Measurements from ENCODE around the gene ESYT2.

ESYT2 gene

DNA sequence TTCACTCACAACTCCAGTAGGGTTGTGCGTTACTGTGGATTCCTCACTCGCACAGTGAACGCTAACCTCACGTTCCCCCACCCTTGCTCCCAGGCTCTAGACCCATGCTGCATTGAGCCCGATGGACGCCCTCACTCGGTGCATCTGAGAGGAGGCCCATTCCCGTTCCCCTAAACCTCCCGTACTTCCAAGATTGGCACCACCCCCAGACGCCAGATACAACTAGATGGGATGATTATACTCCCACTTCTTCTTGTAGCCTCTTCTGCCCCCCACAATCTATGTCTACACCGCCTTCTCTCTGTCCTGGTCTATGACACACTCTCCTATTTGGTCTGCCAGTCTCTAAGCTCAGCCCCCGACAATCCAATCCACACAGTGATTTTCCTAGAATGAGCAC is 67.4 kb downstream of the ESYT2 start:
- DNase-seq, result no peak

DNA sequence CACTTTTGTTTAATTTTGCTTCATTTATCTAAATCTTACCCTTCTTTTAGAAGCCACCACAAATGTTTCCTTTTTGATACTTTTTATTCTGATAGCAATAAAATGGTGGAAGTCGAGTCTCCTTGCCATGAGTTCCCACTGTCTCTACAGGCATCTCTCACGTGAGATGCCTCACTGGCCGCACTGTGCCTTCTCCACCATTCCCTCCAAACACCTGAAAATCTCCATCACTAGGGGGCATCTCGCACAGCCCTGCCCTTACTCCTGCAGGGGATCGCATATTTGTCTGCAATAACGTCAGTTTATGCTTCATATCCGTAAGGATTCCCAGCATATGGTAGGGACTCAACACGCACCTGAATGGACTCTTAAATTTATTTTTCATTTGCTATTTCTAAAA is 68.4 kb downstream of the ESYT2 start:
- no peak for DNase-seq

DNA sequence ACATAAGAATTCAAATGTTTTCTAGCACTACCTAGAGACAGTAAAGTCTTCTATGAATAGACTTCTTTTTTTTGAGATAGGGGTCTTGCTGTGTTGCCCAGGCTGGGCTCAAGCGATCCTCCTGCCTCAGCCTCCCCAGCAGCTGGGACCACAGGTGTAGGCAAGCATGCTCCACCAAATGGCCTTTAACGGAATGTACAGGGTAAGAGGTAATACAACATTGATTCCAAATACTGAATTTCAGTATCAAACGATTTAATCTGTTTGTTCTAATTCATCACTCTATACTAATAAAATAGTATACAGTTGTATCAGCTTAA is 68.9 kb downstream of the ESYT2 start:
- DNase-seq, result no peak

DNA sequence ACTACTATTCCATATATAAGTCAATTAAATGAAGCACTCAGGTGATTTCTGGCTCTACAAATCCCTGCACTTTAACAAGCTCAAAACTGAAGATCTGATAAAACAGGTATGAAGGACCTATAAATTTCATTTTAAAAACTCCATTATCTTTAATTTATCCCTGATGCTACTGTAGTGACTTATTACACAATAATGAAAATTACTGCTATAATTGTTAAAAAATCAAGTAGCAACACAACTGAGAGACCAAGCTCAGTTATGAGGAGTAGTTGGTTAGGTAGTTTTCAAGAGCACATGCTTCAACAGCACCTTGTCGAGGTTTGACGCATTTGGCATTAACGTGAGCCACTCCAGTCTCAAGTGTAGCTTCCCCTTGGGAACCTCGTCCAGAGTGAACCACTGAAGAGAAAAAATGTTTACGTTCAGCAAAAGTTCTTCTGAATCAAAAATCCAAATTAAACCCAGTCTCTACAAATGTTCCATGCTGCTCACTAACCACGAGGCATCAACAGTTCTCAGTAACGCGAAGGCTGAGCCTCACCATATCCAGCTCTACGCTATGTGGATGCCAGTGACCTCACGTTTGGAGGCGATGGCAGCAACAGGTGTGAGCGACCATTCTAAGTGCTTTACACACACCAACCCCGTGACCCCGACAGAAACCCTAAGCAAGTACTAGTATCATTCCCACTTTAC is 69.4 kb downstream of the ESYT2 start:
- DNase-seq, result peak in 2 of 3 experiments; percentile 13 to 88

DNA sequence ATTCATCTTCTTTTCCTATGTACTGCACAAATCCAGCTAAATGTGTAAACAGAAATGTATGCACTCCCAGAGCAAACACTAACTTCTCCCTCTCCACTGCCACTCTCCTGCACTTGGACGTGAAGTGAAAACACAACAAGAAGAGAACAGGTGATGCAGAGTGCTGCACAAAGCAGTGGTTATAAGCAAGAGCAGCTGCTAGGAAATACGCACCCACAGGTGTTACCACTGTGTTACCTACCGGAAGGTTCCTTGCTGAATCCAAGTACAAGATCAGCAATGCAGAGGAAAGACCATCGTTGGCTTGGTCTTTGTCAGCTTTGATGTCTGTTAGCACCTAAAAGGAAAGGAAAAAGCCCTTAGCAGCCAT is 70.1 kb downstream of the ESYT2 start:
- DNase-seq, result peak; percentile 46 to 74 (median 70)

DNA sequence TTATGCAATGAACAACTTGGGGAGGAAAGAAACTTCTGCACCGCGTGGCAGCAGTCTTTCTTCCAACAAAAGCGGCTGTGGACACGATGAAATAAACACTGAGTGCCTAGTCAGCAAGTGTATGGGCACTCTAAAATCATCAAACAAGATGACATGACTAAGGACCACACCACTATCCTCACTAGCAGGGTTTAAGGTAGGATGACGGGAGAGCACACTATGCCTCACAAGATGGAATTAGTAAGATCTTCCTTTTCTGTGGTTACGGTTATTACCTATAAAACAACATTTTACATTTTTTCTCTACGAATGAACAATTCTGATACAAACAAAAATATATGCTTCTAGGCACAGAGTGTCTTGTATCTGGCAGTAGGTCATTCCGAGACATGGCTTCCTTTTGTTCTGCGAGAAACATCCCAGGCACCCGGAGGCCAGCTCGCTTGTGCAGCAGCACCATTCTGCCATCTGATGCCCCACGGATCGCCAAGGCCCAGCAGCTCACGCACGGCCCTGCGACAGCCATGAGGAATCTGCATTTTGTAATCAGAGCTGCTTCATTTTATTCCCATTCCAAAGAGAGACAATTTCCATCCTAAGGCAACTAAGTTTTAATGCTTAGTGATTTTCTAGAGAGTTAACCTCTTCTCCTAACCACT is 70.6 kb downstream of the ESYT2 start:
- DNase-seq, result no peak

DNA sequence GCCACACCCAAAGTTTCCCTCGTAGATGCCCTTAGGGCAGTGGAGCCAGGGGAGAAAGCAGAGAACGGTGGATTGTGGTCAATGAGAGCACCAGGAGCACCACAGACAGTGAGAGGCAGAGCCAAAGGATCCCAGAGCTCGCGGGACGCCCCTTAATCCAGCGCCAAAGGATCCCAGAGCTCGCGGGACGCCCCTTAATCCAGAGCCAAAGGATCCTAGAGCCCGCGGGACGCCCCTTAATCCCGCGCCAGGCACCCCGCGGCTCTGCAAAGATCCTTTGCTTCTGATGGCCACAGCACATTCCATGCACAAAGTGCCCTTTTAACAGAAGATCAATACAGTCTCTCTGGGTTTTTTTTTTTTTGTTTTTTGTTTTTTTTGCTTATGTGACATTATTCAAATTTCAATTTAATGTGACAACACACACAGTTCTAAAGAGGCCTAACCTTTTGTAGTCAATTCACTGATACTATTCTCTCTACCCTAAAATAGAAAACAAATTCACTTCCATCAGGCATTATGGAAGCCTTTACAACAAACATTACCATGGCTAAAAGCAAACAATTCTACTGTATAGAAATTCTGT is 71.8 kb downstream of the ESYT2 start:
- no peak for DNase-seq

DNA sequence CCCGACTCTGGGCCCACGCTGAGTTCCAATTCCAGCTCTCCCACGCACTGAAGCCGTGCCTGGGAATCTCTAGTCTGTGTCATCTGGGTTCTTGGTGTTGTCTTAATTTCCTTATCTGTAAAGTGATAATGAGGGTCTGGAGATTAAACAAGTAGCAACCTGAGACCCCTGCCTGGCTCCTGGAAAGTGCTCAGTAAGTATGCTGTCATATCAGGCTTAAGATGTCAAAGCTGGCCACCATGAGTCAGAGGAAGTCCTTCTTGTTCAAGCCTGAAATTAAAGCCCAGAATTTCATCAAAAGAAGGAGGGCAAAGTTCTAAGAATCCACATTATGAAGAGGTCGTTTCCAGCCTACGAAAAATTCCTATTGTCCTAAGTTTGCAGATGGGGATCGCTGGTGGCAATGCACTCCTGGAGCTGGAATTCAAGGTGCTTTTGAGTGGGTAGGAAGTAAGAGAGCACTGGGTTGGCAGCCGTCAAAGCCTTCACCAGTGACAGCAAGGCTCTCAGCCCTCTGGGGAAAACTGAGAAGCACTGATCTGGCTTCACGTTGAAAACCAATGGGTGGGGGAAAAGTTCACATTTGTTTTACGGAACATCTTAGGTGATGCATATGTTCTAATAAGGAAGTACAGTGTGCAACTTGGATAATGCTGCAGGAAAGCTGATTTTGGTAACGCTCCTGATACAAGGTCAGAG is 74.4 kb downstream of the ESYT2 start:
- DNase-seq, result no peak

DNA sequence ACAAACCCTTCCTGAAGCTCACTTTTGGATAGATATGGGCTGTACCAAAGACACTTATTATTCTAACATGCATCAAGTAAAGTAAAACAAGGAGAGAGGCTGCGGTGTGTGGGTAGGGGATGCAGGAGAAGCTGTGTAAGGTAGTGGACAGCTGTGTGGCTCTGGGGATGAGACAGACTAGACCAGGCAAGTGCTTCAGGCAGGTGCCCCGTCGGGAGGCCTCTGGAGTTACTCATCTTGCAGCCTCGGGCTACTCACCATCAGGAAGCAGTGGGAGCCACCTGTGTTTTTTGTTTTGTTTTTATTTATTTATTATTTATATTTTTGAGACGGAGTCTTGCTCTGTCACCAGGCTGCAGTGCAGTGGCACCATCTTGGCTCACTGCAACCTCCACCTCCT is 75.4 kb downstream of the ESYT2 start:
- no peak for DNase-seq

DNA sequence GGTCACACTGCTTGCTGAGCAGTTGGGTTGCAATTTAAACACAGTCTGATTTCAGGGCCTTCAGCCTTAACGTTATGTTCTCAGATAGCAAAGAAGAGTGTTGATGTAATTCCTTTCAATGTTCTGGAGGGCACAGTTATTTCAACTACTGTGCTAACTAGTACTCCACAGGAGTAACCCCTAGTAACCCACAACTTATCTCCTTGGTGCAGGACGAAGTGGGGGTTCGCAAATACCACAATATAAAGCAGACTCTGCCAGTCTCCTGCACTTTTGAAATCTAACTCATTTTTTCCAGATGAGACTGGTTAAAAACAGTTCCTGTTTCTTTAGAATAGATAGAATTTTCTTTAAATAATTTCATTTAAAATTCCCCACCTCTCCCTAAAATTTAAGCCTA is 77.6 kb downstream of the ESYT2 start:
- no peak for DNase-seq

DNA sequence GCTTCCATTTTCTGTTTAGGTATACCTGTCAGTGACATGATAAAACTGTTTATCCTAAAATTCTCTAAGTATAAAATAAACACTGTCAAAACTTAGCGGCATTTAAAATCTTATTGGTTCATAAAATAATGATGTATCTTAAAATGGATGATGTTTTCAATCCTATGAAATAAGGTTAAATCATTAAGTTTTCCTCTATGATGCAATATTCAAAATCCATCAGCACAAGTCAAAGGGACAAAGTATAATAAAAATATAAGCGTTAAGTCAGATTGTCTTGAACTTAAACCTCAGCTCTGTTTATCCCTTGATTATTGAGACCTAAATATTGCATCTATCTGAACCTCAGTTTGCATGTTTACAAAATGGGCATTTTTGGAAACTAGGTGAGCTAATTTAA is 78.1 kb downstream of the ESYT2 start:
- DNase-seq, result no peak

DNA sequence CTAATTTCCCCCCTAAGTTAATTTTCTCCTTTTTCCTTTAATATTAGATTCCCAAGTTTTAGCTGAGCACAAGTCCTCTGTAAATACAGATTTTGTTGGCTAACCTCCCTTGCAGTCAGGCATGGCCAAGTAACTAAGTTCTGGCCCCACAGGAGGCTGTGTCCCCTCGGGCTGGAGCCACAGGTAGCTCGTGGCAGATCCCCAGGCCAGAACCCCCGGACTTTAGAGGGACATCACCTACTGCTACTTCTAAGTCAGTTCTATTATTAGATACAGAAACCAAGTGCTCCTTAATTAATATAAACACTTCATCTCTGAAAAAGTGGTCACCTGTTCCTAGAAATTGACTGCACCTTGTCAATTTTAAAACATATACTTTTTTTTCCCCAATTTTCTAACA is 78.6 kb downstream of the ESYT2 start:
- no peak for DNase-seq

DNA sequence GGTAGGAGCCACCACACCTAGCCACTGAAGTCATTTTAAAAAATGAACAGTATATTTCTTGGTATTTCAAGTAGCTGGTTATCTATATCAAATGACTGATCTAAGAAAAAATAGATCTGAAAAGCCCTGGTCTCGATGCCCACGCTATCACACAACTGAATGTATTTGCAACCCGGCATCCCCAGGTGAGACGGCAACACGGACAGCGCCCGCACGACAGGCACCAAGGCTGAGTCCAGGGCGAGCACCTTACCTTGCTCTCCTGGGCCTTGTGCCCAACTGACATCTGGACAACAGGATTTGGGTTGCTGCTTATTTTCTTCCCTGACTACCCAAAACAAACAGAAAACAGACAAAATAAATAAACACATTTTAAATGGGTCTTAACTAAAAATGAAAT is 79.9 kb downstream of the ESYT2 start:
- DNase-seq, result no peak

DNA sequence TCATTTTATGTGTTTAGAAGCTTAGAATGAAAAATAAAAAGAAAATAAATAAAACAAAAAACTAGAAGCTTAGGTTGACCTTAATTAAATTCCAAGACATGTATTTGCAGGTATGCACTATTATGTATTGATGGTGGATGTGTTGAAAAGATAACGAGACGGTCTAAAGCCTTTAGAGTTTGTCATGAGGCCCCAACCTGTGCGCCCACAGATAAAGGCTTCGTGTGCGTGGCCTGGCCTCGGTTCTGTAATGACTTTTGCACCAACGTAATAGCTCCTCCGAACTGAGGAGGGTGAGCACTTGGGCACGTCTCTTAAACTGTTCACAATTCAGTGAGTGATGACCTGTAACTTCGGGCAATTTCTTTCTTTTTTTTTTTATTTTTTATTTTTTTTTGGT is 81.0 kb downstream of the ESYT2 start:
- no peak for DNase-seq

DNA sequence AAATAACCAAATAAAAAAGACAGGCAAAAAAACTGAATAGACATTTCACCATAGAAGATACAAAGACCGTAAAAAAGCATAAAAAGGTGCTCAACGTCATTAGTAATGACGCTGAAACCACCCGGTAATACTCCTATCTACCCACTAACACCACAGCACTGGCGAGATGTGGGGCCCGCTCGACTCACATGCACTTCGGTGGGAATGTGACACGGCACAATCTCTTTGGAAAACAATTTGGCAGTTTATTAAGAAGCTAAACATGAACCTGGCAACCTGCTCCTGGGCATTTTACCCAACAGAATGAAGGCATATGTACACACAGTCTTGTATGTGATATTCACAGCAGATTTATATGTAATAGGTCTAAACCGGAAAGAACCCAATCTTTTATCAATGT is 81.9 kb downstream of the ESYT2 start:
- DNase-seq, result no peak

DNA sequence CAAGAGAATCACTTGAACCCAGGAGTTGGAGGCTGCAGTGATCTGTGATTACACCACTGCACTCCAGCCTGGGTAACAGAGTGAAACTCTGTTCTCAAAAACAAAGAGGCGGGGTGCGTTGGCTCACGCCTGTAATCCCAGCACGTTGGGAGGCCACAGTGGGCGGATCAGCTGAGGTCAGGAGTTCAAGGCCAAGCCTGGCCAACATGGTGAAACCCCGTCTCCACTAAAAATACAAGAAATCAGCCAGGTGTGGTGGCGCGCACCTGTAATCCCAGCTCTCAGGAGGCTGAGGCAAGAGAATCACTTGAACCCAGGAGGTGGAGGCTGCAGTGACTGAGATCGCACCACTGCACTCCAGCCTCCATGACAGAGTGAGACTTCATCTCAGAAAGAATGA is 82.4 kb downstream of the ESYT2 start:
- no peak for DNase-seq

DNA sequence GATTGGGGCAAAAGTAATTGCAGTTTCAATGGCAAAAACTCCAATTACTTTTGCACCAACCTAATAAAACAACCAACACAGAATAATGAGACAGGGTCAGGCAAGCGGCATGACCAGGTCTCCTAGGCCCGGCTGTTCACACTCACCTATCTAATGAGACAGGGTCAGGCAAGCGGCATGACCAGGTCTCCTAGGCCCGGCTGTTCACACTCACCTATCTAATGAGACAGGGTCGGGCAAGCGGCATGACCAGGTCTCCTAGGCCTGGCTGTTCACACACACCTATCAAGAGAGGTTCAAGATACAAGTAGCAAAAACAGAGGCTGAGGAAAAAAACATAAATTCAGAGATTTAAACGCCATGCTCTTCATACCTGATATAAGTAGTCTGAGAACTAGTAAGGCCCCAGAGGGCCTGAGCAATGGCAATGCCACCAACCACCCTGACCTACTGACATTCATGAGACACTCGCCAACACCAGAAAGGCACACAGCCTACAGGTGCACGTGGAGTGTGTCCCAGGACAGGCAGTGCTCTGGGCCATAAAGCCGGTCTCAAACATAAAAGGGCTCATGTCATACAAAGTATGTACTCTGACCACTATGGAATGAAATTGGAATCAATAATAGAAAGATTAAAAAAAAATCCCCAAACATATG is 84.1 kb downstream of the ESYT2 start:
- no peak for DNase-seq

DNA sequence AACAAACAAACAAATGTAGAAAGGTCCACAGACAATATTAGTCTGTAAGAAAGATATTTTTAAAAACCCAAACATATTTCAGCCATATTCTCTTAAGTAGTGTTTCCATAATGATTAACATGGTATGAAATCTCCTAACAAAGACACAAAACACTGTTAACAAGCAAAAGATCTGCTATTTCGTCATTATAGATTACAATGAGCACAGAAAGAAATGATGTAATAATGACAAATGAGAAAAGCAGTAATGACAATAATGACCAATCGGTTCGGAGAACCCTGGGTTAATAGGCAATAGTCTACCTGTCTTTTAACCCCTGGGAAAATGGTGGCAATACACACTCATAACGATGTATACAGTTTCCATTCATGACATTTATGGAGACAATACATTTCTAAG is 85.2 kb downstream of the ESYT2 start:
- no peak for DNase-seq

DNA sequence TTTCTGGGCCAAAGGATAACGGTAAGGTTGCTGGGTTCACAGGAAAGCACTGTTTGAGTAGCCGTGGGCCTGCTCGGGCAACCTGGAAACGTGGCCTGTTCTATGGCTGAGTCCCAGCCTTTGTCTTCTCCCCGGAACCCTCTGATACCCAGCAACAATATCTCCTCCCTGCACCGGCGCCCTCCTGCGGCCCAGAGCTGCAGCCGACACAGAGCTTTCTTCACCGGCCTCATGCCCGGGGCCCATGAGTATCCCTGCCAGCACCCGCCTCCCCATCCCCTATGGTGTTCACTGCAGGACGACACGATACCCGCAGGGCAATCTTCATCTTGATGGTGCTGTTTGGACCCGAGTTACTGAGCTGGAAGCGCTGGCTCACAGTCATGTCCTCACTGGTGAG is 86.1 kb downstream of the ESYT2 start:
- no peak for DNase-seq

DNA sequence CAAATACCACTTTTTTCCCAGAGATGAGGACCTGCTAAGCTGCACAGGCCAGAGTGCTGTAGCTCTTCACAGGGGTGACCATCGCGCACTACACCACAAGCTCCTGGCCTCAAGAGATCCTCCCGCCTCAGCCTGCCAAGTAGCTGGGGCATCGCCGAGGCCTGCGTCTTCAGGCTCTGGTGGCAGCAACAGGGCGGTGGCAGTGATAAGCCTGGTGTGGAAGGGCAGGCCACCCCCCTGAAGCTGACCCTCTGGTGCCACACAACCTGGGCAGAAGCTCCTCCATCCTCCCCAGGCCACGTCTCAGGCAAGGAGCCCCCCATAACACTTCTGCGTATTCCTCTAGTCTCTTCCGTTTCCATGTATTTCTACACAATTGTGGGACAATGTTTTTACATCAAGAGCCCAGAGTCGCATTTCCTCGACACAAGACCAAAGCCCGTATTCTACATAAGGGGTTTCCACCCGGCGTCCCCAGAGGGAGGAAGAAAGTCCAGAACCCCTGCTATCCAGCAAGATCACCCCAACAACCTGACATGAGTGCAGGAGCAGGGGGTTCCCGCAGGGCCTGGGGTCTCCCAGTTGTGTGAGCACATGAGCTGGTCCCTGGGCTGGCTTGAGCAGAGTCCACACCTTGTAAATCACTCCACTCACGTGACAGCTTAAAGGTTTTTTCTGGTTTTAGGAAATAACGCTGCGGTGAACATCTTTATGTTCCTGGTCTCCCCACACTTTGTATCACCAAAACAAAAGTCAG is 87.1 kb downstream of the ESYT2 start:
- no peak for DNase-seq

DNA sequence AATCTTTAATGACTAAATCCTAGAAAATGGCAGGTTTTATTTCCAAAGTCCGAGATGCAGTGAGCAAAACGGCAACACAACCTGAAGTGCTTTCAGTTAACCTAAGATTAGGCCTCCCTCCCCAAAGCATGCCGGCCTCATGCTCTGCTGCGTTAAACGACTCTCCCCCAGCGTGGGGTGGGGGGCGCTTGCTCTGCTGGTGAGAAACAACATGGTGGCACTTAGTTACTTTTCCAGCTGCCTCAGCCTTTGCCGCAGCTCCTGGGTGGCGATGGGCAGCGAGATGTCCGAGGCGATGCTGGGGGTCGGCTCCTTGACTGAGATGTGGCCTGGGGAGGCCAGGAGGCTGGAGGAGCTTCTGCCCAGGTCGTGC is 88.0 kb downstream of the ESYT2 start:
- no peak for DNase-seq

DNA sequence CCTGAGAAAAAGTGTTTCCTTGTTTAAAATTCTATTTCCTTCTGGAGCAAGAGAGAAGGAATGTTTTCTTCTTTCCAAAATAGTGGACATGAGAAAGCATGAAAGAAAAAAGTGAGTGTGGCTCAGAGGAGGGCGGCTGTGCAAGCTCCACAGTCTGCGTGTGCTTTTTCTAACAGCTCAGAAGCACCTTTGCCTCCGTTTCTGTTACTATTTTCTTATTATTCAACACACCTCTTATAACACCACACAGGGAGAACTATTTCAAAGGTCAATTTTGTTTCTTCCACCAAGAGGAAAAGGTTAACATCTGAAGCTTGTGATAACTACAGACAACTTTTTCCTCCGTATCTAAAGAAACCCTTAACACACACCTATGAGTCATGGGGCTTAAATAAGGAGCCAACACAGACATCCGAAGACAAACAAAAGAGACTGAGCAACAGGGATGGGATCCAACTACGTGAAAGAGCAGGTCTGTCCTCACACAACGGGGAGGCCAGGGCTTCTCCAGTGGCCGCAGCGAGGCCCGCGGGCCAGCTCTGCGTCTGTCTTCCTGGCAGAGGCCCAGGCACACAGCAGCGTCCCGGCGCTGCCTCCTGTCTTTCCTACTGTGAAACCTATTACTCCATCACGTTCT is 88.5 kb downstream of the ESYT2 start:
- no peak for DNase-seq
